Smooth muscle cell (in vitro differentiated cells): ENCODE measurements around the gene AMOTL2. TPM values are rescaled to one million over a fixed set of nuclear protein-coding genes. Genes with fewer than 3 reads are reported as not detected.

Experiments used
- DNase-seq: peaks from one replicate; lab custom pipeline; 2025; ENCODE audit not compliant: unreplicated experiment; lab: John Stamatoyannopoulos, UW
- H2AFZ ChIP-seq: fragments of 200-600 bp; sonication (generic); 2 replicates; pipeline ENCODE4 v1.6.0; 2016; ENCODE audit warnings: antibody characterized with exemption, low read depth, mild to moderate bottlenecking
- H3F3A ChIP-seq: fragments of 200-600 bp; sonication (generic); 2 replicates; pipeline ENCODE4 v1.6.0; 2017; ENCODE audit warnings: antibody characterized with exemption, low read depth
- H3K27ac ChIP-seq: fragments of 200-600 bp; sonication (generic); 2 replicates; pipeline ENCODE4 v1.5.1; 2016; ENCODE audit warnings: low read depth, mild to moderate bottlenecking
- H3K27me3 ChIP-seq: fragments of 200-600 bp; sonication (generic); 2 replicates; pipeline ENCODE4 v1.6.1; 2016; ENCODE audit warnings: low read depth, mild to moderate bottlenecking
- H3K36me3 ChIP-seq: fragments of 200-600 bp; sonication (generic); 2 replicates; pipeline ENCODE4 v1.5.1; 2016; ENCODE audit warnings: low read depth
- H3K4me1 ChIP-seq: fragments of 200-600 bp; sonication (generic); 2 replicates; pipeline ENCODE4 v1.5.1; 2016; ENCODE audit warnings: low read depth
- H3K4me2 ChIP-seq: fragments of 200-600 bp; sonication (generic); 2 replicates; pipeline ENCODE4 v1.6.0; 2016; ENCODE audit warnings: mild to moderate bottlenecking
- H3K4me3 ChIP-seq: fragments of 200-600 bp; sonication (generic); 2 replicates; pipeline ENCODE4 v1.5.1; 2016; ENCODE audit warnings: mild to moderate bottlenecking
- H3K79me2 ChIP-seq: fragments of 200-600 bp; sonication (generic); 2 replicates; pipeline ENCODE4 v1.6.0; 2016; ENCODE audit warnings: low read depth, mild to moderate bottlenecking
- H3K9ac ChIP-seq: fragments of 200-600 bp; sonication (generic); 2 replicates; pipeline ENCODE4 v1.6.0; 2016; ENCODE audit warnings: low read depth
- H3K9me3 ChIP-seq: fragments of 200-600 bp; sonication (generic); replicated peaks from 2 replicates; pipeline ENCODE4 v1.5.1; 2016; ENCODE audit warnings: low read depth
- H4K20me1 ChIP-seq: fragments of 200-600 bp; sonication (generic); 2 replicates; pipeline ENCODE4 v1.6.0; 2016; ENCODE audit warnings: low read depth
- WGBS: methylation state at CpG from one replicate; pipeline ENCODE4 v1.1.7; 2016; ENCODE audit warnings: low lambda C conversion rate; 5-methylcytosine and 5-hydroxymethylcytosine counted together
- polyA plus RNA-seq: library from polyadenylated mRNA; unstranded; fragments of >200 nt; fragmentation: Nextera tagmentation; extraction: Ambion mirVana; gene quantifications from 2 replicates; pipeline ENCODE4 v1.2.1, GENCODE V29; 2016
- total RNA-seq: library from RNA; depleted of rRNA; stranded (reverse); fragments of >200 nt; gene quantifications from 2 replicates; pipeline ENCODE4 v1.2.3, GENCODE V29; 2014
- TF ChIP-seq, protein P1 (sequence below): fragments of 200-600 bp; sonication (generic); IDR thresholded peaks from 2 replicates; pipeline ENCODE4 v1.5.1; 2017; ENCODE audit warnings: borderline replicate concordance, mild to moderate bottlenecking, antibody characterized with exemption; ENCODE audit not compliant: insufficient read depth, poor library complexity, severe bottlenecking

The AMOTL2 gene
- total and polyA plus RNA-seq, 2 experiments from 2014 or later, result 109 to 114 TPM

DNA sequence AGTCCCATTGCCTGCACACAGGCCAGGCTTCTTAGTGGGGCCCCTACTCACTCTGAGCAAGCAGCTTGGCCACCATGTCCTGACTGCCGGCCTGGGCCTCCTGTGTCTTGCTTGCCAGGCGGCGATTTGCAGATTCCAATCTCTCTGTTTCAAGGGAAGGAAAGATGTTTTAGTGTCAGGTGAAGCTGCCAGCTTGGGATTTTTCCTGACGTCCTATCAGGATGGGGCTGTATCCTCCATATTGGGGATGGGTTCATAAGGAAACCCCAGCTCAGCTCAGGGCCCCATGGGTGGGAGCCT lies 8.5 kb downstream of the AMOTL2 start:
- H3K27me3 ChIP-seq, result no peaks in the 10 kb centered on the region
- H3K27ac ChIP-seq, result peak overlapping the region; percentile 21
- WGBS, result 89% methylated on average over 4 of the region's 4 CpGs
- H3K9me3 ChIP-seq, result no peaks in the 10 kb centered on the region
- TF ChIP-seq, protein P1, sequence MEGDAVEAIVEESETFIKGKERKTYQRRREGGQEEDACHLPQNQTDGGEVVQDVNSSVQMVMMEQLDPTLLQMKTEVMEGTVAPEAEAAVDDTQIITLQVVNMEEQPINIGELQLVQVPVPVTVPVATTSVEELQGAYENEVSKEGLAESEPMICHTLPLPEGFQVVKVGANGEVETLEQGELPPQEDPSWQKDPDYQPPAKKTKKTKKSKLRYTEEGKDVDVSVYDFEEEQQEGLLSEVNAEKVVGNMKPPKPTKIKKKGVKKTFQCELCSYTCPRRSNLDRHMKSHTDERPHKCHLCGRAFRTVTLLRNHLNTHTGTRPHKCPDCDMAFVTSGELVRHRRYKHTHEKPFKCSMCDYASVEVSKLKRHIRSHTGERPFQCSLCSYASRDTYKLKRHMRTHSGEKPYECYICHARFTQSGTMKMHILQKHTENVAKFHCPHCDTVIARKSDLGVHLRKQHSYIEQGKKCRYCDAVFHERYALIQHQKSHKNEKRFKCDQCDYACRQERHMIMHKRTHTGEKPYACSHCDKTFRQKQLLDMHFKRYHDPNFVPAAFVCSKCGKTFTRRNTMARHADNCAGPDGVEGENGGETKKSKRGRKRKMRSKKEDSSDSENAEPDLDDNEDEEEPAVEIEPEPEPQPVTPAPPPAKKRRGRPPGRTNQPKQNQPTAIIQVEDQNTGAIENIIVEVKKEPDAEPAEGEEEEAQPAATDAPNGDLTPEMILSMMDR, result no peak
- no peak overlapping the region for H3K4me2 ChIP-seq
- DNase-seq, result no peak
- peaks cover 41% of the 10 kb centered on the region for H3K4me1 ChIP-seq
- peaks cover 3% of the 10 kb centered on the region for H3K36me3 ChIP-seq
- no peak overlapping the region for H2AFZ ChIP-seq
- peaks cover 29% of the 10 kb centered on the region for H3K79me2 ChIP-seq
- no peak overlapping the region for H3K9ac ChIP-seq
- no peak overlapping the region for H3K4me3 ChIP-seq
- H3F3A ChIP-seq, result peaks cover 31% of the 10 kb centered on the region
- H4K20me1 ChIP-seq, result peaks cover 83% of the 10 kb centered on the region

DNA sequence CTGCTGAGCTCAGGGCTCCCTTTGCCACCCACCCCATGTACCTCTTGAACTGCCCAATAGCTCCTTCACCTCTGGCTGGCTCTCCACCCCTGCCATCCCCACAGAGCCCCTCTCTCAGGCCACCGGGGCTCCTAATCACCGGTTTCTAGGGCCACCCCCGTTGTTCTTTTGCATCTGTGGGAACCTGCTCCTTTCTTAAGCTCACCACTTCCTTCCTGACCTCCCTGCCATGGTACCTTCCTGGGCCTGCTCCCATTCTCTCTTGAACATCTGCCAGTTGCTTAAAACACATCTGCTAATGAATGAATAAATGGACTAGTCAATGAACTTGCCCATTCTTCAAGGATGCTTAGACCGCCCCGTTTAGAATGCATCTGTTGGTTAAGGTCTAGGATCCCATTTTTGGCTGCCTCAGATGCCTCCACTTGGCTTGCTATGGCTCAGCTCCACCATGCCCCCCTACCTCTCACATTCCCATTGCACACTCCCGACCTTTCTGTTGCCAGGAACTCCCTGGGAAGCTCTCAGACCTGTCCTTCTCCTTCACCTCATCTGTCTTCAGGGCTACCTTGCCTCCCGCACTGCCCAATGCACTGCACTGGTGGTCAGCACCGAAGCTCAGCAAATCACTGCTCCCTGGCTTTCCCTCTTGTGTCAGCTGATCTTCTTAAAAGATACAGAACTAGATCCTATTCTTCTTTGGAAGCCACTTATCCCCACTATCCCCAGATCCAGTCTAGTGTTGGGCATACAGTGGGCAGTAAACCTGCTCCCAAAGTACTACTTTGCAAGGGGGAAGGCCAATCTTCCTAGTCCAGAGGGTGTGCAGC lies 9.1 kb downstream of the AMOTL2 start:
- Histone ChIP-seq H2AFZ (no peak overlapping the region), H3K4me1 (peaks cover 36% of the 10 kb centered on the region), H3K9ac (no peak overlapping the region), H3K79me2 (peaks cover 23% of the 10 kb centered on the region), H4K20me1 (peaks cover 78% of the 10 kb centered on the region), H3K4me3 (no peak overlapping the region), H3F3A (peaks cover 28% of the 10 kb centered on the region), H3K27ac (peak overlapping the region; percentile 7), H3K27me3 (no peaks in the 10 kb centered on the region), H3K9me3 (no peaks in the 10 kb centered on the region), H3K36me3 (peaks cover 3% of the 10 kb centered on the region), H3K4me2 (peak overlapping the region; percentile 82)
- TF ChIP-seq, protein P1, result no peak
- 73% methylated on average over 8 of the region's 8 CpGs for WGBS
- no peak for DNase-seq

DNA sequence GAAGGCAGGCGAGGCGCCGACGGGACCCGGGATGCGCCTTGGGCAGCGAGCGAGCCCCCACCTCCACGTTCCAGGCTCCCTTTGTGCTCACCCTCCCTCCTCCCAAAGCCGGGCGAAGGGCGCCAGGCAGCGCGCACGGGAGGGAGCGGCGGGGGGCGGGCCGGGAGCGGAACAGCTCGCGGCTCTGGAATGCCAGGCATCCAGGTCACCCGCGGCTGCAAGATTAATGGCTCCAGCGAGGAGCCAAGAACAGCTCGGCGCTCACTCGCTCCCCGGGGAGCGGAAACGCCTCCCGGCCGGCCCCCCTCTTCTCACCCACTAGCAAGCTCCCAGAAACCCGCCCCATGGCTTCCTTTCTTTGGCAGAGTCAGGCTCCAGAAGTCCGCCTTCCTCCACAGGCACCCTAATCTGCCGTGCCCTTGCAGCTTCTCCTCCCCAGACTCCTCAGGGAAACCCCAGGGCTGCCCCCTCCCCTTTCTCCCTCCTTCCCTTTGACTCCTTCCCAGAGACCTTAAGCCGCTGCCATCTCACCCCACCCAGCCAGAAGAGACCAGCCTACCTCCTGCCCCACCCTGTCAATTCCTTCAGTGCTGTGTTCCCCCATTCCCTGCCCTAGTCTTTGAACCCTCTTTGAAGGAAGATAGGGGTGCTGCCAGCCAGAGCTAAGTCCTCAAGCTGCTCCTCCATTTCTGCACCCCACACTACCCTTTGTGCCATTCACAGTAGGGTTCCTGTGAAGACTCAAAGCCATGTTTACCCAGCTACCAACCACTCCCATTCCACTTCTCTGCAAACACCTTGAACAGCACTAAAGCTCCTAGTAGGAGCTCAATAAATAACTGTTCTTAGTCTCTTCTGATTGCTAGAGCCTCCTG lies 9.9 kb downstream of the AMOTL2 start:
- Histone ChIP-seq H3F3A (peaks cover 27% of the 10 kb centered on the region), H3K4me2 (peak overlapping the region; percentile 82), H3K9me3 (no peaks in the 10 kb centered on the region), H3K4me1 (peaks cover 28% of the 10 kb centered on the region), H3K9ac (peak overlapping the region; percentile 48), H2AFZ (no peak overlapping the region), H4K20me1 (peaks cover 76% of the 10 kb centered on the region), H3K79me2 (peaks cover 15% of the 10 kb centered on the region), H3K27me3 (no peaks in the 10 kb centered on the region), H3K4me3 (peak overlapping the region; percentile 32), H3K27ac (peak overlapping the region; percentile 79), H3K36me3 (peaks cover 3% of the 10 kb centered on the region)
- 1% methylated on average over 26 of the region's 37 CpGs for WGBS
- DNase-seq, result peak; percentile 48
- TF ChIP-seq, protein P1, result no peak
